HG02678 (cell line): Measurements from ENCODE around the gene RIMS4.
"Not testable (repeated sequence)": the region's sequence is repeated elsewhere in the genome, so short reads cannot be mapped to it uniquely, and the experiment has no call there.

ENCODE experiments used
- ATAC-seq: cut with Tn5 transposase; IDR thresholded peaks from one replicate; pipeline ENCODE4 v1.9.1; 2021; ENCODE audit warnings: mild to moderate bottlenecking, moderate library complexity; ENCODE audit not compliant: unreplicated experiment

Gene RIMS4

DNA sequence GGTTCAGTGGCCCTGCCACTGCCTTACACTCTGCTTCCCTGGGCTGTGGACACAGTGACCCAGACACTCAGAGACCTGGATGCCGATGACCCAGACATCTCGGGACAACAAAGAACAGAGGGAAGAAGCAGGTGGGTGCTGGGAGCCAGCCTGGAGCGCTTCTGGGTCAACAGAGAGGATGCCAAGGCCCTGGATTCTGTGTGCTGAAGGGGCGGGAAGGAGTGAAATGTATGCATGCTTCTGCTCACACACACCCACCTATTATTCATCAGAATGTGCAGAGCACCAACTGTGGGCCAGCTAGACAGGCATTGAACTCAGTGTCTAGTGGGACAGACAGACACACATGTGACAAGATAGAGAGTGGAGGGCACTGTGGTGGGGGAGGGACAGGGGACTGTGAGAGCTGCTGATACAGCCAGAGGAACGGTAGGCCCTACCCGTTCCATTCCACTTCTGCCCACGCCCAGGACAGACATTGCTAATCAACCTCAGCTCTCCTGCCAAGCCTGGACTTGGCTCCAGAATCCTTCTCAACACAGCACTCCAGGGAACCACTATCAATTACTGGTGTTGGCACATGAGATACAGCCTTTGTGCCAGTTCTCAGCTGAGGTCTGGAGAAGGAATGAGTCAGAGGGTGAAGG lies 44.5 kb downstream of the RIMS4 start:
- ATAC-seq: no peak

DNA sequence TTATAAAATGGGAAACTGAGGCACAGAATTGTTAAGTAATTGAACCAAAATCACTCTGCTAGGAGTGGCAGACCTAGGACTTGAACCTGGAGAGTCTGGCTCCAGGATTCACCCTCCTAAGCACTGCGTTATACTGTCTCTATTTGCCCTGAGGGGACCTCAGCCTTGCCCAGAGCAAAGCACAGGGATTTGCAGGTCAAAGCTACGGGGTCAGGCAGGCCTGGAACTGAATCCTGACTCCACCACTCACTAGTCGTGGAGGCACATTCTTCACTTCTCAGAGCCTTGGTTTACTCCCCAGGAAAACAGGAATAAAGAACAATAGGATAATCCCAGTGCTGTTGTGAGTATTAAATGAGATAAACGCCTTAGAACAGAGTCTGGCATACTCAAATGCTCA lies 45.3 kb downstream of the RIMS4 start:
- no peak for ATAC-seq

DNA sequence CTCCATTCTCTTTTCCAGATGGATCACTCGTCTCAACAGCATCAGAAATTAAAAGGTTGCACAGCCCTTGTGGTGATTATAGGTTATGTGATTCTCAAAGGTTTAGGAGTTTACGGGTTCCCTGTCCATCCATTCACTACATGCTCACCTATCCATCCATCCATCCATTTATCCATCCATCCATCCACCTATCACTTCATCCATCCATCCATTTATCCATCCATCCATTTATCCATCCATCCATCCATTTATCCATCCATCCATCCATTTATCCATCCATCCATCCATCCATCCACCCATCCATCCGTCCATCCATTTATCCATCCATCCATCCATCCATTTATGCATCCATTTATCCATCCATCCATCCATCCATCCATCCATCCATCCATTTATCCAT lies 46.5 kb downstream of the RIMS4 start:
- ATAC-seq: not testable (repeated sequence)

DNA sequence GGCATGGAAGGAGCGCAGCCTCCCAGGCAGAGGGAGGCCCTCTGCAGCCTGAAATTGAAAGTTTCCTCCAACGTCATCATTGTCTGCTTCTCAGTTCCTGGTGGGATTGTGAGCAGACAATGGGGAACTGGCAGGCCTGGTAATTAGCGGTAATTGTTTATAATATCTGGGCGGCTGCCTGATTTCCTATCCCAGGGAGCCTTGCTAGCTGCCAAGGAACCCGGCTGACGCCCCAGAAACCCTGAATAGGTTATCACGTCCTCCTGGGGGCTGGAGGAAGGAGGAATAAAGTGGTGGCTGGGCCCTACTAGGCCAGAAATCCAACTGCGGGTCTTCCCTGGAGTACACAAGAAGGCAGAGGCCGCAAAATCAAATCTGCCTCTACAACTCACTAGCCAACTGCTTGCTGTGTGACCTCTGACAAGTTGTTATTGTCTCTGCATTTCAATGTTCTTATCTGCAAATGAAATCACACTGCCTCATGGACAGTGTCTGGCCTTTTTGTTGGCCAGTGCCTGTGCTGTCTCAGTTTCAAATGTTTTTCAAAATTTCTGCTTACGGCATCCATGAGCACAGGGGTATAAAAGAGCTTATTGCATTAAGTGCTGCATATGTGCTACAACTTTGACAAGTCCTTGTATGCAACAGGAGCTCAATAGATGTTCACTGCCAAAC lies 47.7 kb downstream of the RIMS4 start:
- no peak for ATAC-seq

DNA sequence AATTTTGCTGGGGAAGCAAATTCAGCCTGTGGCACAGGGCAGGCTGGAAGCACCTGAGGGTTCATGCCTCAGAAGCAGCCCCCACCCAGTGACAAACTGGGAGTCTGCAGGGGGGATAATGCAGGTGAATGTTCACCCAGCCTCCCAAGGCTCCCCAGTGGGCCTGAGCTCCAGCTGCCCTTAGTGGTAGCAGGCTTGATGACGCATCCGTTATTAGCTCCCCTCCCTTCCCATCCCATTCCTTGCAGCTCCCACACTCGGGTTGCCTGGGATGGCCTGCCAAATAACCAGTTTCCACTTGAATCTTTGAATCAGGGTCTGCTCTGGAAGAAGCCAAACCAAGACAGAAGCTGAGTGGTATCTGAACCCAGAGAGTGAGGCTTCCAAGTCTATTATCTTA lies 48.9 kb downstream of the RIMS4 start:
- no peak for ATAC-seq

DNA sequence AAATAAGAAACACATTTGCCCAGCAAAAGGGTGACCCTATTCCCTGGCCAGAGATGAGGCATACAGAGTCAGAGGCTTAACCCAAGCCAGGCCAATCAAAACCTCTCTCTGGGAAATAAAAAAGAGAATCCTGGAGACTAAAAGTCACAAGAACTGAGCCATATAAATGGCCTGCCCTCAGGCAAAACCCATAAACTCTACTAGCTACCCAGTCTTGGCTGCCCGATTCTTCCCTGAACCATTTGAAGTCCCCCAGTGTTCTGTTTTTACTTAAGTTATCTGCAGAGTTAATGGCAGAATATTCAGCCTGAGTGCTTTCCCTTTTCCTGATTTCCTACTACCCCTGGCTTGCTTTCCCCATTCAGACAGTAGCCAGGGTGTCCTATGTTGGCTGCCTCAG lies 50.8 kb downstream of the RIMS4 start:
- ATAC-seq: no peak

DNA sequence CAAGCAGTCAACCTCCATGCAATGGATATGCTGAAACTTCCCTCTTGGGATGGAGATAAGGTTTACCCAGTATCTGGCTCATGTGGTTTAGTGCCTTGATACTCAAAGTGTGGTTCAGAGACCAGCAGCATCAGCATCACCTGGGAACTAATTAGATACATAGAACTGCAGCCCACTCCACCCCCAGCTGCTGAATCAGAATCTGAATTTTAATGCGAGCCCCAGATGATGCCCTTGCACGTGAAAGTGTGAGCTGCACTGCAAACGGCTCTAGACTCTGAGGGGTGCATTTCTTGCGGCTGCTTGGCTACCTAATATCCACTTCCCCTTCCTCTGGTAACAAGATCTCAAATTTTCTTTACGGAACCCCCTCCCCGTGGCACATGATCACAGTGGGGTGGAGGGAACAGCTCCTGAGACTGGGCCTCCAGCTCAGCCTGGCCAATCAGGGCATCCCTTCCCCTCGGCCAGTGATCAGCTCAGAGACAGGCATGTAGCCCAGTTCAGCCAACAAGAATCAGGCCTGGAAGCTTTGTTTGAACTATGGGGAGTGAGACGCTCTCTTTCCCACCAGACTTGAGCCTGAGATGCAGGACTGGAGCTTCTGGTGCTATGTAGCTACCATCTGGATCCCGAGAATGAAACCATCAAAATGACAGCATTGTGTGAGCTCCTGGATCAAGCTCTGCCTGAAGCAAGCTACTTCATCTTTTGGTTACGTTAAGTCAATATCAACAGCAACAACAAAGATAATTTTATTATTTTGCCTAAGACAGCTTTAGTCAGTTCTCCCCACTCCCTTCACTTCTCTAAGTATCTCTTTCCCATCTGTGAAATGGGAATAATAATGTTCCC lies 51.9 kb downstream of the RIMS4 start:
- ATAC-seq: no peak

DNA sequence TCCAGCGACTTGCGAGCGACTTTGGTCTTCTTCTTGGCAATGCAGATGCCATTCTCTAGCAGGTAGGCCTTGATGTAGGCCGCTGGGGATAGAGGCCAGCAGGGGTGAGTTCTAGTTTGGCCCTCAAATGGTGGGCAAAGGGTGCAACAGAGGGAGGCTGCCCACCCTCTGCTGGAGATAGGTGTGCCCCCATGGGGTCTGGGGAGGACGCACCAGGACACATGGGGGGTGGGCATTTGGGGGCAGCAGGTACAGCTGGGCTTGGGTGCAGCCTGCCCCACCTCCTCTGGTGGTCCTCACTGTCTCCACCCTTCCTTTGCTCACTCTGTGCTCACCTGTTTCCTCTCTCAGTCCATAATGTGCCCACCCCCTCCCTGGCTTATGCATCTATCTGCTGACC lies 53.4 kb downstream of the RIMS4 start:
- ATAC-seq: no peak

DNA sequence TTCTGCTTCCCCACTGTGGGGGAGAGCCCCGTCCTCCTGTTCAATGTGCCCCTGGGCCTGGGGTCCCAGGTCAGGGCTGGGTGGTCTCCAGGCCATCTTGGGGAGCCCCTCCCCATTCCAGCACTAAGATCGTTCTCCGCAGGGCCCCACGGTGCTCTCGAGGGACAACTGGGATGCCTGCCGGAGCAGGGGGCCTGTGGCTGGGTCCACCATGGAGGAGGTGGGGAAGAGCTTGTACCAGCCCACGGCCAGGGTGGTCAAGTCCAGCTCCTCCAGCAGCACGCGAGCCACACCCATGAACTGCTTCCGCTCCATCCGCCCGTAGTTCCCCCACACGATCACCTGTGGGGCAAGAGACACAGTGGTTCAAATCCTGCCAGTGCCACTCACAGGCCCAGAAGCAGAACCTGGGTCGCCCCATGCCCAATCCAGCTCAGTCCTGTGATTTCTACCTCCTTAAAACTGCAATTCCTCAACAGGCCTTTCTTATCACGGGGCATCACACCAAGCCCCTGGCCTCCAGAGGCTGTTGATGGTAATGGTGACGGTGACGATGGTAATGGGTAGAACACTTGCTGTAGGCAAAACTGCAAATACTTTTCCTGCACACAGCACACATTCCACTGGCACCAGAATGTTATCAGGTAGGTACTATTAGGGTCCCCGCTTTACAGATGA lies 54.2 kb downstream of the RIMS4 start:
- ATAC-seq: no peak

DNA sequence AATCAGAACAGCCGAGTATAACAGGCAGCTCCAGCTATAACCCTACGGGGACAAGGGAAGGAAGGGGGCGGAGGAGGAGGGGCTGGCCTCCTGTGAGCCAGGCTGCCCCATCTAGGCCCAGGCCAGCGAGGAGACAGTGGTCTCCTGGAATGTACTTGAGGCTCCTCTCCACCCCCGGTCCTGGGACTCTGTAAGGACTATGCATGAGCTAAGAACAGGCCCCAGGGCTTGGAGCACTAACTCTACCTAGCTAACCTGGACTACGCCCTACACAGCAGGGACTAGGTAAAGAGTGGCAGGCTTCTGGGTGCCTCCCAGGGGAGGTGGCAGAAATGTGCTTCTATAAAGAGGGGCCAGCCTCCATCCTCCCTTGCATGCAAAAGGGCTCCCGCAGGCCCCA lies 55.8 kb downstream of the RIMS4 start:
- no peak for ATAC-seq

DNA sequence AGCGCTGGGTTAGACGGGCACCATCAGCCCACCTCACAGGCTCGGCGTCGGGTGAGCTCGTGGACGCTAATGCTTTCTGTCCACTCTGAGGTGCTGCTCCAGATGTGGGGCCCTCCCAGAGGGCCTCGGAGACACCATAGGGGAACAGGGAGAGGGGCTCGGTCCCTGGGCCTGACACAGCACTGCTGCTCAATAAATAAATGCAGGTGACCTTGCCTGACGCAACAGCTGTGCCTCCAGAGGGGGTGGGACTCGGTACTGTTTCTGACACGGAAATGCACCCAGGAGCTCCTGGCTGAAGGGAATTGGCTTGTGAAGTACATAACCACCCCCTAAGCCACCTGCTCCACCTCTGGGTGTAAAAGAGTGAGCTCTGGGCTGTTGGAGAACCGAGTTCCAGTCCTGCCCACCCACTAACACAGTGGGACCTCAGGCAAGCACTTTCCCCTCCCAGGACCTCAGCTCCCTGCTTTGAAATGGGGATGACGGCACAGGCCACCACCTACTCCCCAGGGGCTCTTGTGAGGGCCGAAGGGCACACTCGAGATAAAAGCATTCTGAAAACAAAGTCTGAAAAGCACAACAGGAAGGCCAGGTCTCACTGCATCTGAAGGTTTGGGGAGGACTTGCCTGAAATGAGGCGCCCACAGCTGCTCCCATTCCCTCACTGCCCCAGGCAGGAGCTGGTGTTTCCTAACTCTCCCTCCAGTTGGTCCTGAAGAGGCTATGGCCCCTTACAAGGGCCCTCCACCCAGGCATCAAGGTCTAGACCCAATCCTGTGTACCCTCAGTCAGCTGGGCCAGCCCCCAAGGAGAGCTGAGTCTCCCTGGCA lies 58.0 kb downstream of the RIMS4 start:
- ATAC-seq: no peak

DNA sequence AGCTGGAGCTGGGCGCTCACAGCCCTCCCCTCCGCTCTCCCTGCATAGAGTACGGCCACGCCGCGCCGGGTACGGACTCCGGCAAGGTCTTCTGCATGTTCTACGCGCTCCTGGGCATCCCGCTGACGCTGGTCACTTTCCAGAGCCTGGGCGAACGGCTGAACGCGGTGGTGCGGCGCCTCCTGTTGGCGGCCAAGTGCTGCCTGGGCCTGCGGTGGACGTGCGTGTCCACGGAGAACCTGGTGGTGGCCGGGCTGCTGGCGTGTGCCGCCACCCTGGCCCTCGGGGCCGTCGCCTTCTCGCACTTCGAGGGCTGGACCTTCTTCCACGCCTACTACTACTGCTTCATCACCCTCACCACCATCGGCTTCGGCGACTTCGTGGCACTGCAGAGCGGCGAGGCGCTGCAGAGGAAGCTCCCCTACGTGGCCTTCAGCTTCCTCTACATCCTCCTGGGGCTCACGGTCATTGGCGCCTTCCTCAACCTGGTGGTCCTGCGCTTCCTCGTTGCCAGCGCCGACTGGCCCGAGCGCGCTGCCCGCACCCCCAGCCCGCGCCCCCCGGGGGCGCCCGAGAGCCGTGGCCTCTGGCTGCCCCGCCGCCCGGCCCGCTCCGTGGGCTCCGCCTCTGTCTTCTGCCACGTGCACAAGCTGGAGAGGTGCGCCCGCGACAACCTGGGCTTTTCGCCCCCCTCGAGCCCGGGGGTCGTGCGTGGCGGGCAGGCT lies 60.1 kb downstream of the RIMS4 start:
- ATAC-seq: no peak

DNA sequence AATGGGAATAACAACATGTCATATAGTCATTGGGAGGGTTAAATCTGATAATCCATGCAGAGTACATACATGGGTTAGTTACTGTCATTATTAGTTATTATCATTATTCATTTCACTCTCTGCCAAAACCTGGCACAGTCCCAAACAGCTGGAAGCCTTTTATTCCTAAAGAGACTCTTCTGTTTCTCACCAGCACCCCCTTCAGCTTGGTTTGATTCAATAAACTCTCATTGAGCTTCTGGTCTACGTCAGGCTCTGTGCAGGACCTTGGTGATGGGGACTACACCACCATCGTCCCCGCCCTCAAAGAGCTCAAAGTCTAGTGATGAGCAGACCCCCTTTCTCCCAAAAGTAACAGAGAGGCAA lies 62.4 kb downstream of the RIMS4 start:
- ATAC-seq: no peak

DNA sequence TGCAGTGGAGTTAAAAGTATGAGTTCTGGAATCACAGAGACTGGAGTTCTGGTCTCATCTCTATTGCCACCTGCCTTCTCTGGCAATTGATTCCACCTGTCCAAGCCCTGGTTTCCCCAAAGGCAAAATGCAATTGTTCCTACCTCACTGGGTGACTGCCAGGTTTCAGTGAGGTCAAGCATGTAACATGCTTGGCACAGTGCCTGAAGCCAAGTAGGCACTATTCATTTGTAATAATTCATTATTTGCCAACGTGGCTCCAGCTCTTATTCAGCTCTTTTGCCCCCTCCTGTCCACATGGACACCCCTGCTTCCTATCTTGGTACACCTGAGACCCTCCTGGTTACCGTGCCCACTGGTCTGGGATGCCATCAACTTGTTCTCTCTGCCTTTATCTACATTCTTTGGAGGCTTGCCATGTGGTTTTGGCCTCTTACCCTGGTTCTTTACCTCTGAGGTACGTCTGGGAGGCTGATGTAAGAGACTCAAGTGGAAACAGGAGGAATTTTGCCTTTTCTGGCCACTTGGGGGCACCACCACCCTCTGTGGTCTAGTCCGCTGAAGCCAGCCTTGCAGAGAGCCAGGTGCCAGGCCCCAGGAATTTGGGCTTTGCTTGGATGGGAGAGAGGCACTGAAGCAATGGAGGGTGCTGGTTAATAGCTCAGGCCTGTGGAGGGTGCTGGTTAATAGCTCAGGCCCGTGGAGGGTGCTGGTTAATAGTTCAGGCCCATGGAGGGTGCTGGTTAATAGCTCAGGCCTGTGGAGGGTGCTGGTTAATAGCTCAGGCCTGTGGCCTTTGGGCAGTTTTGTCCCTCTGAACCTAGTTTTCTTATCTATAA lies 63.0 kb downstream of the RIMS4 start:
- no peak for ATAC-seq

DNA sequence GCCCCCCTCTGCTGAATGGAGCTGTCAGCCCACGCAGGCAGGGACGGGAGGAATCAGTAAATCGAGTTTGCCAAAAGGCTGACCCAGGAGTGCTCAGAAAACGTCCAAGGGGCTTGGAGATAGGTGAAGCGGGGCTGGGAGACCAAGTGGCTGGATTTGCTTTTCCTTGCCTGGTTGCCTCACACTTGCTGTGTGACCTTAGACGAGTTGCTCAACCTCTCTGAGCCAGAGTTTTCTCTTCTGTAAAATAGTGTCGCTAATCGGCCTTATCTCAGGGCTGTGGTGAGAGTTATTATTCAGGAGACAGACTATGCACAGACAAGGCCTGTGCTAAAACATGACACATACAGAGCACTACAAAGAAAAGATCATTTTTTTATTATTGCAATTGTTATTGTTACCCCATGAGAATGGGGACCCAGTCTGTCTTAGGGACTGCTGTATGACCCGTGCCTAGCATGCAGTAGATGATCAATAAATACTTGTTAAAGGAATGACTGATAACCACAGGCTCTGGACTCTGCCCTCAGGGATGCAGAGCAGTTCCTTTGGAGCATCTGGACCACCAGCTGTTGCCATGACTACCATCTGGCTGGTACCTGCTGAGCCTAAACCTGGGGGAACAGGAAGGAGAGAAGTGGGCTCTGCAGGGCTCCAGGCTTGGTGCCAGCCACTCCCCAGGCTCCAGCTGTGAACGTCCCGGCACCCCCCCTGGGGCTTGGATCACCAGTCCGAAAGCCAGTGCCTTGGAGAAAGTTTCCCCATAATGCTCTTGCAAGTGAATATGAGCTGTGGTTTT lies 63.8 kb downstream of the RIMS4 start:
- ATAC-seq: no peak

DNA sequence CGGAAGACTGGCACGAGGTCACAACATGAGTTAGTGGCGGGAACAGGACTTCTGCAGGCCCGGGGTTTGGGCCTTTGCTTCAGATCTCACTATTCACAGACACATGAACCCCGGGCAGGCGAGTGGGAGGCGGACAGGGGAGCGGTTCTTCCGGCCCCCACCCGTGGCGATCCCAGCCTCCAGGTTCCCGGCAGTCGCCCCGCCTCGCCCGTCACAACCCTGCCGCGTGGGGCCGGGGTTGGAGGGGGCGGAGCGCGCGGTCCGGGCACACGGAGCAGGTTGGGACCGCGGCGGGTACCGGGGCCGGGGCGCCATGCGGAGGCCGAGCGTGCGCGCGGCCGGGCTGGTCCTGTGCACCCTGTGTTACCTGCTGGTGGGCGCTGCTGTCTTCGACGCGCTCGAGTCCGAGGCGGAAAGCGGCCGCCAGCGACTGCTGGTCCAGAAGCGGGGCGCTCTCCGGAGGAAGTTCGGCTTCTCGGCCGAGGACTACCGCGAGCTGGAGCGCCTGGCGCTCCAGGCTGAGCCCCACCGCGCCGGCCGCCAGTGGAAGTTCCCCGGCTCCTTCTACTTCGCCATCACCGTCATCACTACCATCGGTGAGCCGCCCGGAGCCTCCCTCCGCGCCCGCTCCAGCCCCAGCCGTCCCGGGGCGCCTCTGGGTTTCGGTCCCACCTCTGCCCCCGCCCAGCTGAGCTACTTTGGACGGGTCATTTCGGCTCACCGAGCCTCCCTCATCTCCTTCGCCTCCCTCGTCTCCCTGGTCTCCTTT lies 64.6 kb downstream of the RIMS4 start, which contains the start of gene KCNK15:
Gene KCNK15 (plus strand): TSS at position 268 of the 769 bp plus-strand sequence. CDS start 46 bp downstream, at position 314.
- no peak for ATAC-seq

DNA sequence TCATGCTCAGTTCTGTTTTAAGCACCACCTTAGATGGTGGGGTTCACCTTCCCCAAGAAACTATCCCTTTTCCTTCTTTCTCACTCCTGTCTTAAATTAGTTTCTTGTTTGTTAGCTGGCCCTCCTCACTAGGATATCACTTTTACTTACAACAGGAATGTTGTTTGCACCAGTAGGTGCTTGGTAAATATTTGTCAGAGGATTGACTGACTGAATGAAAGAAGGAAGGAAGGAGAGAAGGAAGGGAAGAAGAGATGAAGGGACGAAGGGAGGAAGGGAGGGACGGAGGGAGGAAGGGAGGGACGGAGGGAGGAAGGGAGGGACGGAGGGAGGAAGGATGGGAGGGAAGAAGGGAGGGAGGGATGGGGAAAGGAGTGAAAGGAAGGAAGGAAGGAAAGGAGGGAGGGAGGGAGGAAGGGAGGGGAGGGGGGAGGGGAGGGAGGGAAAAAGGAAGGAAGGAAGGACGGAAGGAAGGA lies 65.2 kb downstream of the RIMS4 start:
- no peak for ATAC-seq
